GM10847 (cell line): ENCODE measurements around the gene LRP1B.

Source experiments
- POLR2A ChIP-seq: IDR thresholded peaks from 2 replicates; pipeline ENCODE4 v1.6.1; 2011; ENCODE audit not compliant: insufficient read length; ENCODE audit errors: extremely low read depth

LRP1B gene

GRCh38 chr2:141201016-141201565, 929.7 kb downstream of the LRP1B start:
- TF ChIP-seq POLR2A = no peak

- no peak for TF ChIP-seq POLR2A
Measured at GRCh38 chr2:141200191-141200590, 930.6 kb downstream of the LRP1B start.

- no peak for TF ChIP-seq POLR2A
Measured at GRCh38 chr2:141199711-141200110, 931.1 kb downstream of the LRP1B start.

GRCh38 chr2:141195087-141195486, 935.7 kb downstream of the LRP1B start:
- TF ChIP-seq POLR2A = no peak

- TF ChIP-seq POLR2A = no peak
Measured at GRCh38 chr2:141187075-141187439, 943.8 kb downstream of the LRP1B start.

- TF ChIP-seq POLR2A = no peak
Measured at GRCh38 chr2:141186413-141187074, 944.3 kb downstream of the LRP1B start.

- TF ChIP-seq POLR2A = no peak
Measured at GRCh38 chr2:141182246-141182645, 948.6 kb downstream of the LRP1B start.

- TF ChIP-seq POLR2A = no peak
Measured at GRCh38 chr2:141162314-141162713, 968.5 kb downstream of the LRP1B start.

- TF ChIP-seq POLR2A = no peak
Measured at GRCh38 chr2:141151611-141152286, 979.1 kb downstream of the LRP1B start.

GRCh38 chr2:141142025-141142424, 988.8 kb downstream of the LRP1B start:
- no peak for TF ChIP-seq POLR2A

GRCh38 chr2:141137122-141137693, 993.6 kb downstream of the LRP1B start:
- TF ChIP-seq POLR2A = no peak

- TF ChIP-seq POLR2A = no peak
Measured at GRCh38 chr2:141133883-141134282, 996.9 kb downstream of the LRP1B start.

- no peak for TF ChIP-seq POLR2A
Measured at GRCh38 chr2:141125432-141125831, 1005.4 kb downstream of the LRP1B start.

- no peak for TF ChIP-seq POLR2A
Measured at GRCh38 chr2:141118836-141119235, 1012.0 kb downstream of the LRP1B start.

- no peak for TF ChIP-seq POLR2A
Measured at GRCh38 chr2:141113301-141113700, 1017.5 kb downstream of the LRP1B start.

GRCh38 chr2:141109633-141110032, 1021.2 kb downstream of the LRP1B start:
- TF ChIP-seq POLR2A = no peak
